ENCODE results near the gene IFI27L1. TPM values are rescaled to one million over a fixed set of nuclear protein-coding genes. Genes with fewer than 3 reads are reported as not detected.
A peak's percentile ranks its signal among the peaks of the same experiment; 100 is the strongest.

IFI27L1 gene
- total RNA-seq, 1 experiment from 2014 or later: 26.0 TPM

GRCh38 chr14:94143239-94143638 is 62.1 kb downstream of the IFI27L1 start:
- POLR2A ChIA-PET: no interaction called here
- intact Hi-C loops (cut with micrococcal nuclease): no loop called here
- ATAC-seq (peak; percentile 92), DNase-seq (ENCODE audit: low read depth, low spot score) (peak; percentile 29)
- no peak overlapping the region for H3K4me2 ChIP-seq (ENCODE audit: low read length)
- H3K79me2 ChIP-seq (ENCODE audit: insufficient read depth, low read length): no peaks in the 10 kb centered on the region
- H3K36me3 ChIP-seq (ENCODE audit: control insufficient read depth in 1 of 2, insufficient read depth in 2 of 2, low read length in 2 of 2): no peaks in the 10 kb centered on the region
- H3K9ac ChIP-seq (ENCODE audit: low read length): no peak overlapping the region
- H4K20me1 ChIP-seq (ENCODE audit: insufficient read depth): no peaks in the 10 kb centered on the region
- peaks cover 3 to 10% of the 10 kb centered on the region in 2 experiments; a peak in 3 of 4 replicates for H3K4me1 ChIP-seq (ENCODE audit: control insufficient read depth in 1 of 2, insufficient read depth in 2 of 2, low read length in 2 of 2)
- H3K9me2 ChIP-seq (ENCODE audit: insufficient read depth): no peaks in the 10 kb centered on the region
- no peaks in the 10 kb centered on the region for H3K27me3 ChIP-seq (ENCODE audit: insufficient read depth, low read length)
- no peak for TF ChIP-seq EZH2phosphoT487 (IDR thresholded peaks at IDR 0.05; ENCODE audit: borderline replicate concordance)
- no peak for TF ChIP-seq JUND (IDR thresholded peaks at IDR 0.05)
- no peak for TF ChIP-seq ELF1 (IDR thresholded peaks at IDR 0.05; ENCODE audit: borderline replicate concordance, low read depth)
- peak; percentile 44 to 76 (median 67); a peak in 5 of 6 replicates for TF ChIP-seq CTCF (IDR thresholded peaks at IDR 0.05 in 2 of 3, conservative IDR thresholded peaks at IDR 0.05 in 1 of 3; ENCODE audit: borderline replicate concordance in 1 of 3, insufficient read depth in 1 of 3, low read depth in 2 of 3, low read length in 2 of 3)
- TF ChIP-seq SRF (IDR thresholded peaks at IDR 0.05; ENCODE audit: low read depth): no peak
- no peak for TF ChIP-seq SP1 (IDR thresholded peaks at IDR 0.05; ENCODE audit: low read depth)
- TF ChIP-seq RAD21 (IDR thresholded peaks at IDR 0.05; ENCODE audit: low read depth): peak; percentile 64
- H3K4me3 ChIP-seq (replicated peaks in 1 of 2; ENCODE audit: low read depth in 1 of 2, low read length in 2 of 2): no peak overlapping the region
- H2AFZ ChIP-seq (ENCODE audit: low read depth, low read length, poor library complexity, severe bottlenecking): peak overlapping the region; percentile 79
- H3K27ac ChIP-seq (ENCODE audit: low read depth, low read length): no peak overlapping the region
- no peaks in the 10 kb centered on the region for H3K9me3 ChIP-seq (ENCODE audit: control insufficient read depth in 1 of 2, insufficient read depth in 1 of 2, low read depth in 1 of 2, low read length in 2 of 2)
- BruUV-seq (replicated peaks): no TSS peak
- CTCF ChIA-PET: interaction anchor here (0.7 to 5.9 kb wide), 6 partner anchors 11 to 207 kb away, joined by 3 to 37 read pairs (median 5); no protein-coding TSS in a partner anchor
- RAD21 ChIA-PET (ENCODE audit: low non-redundant PET in 1 of 2, low total read pairs in 2 of 2, uncharacterized antibody in 2 of 2, unreplicated experiment in 2 of 2): interaction anchor here (1.1 to 1.3 kb wide), 2 partner anchors 11 to 203 kb away, joined by 3 to 5 read pairs; no protein-coding TSS in a partner anchor

DNA sequence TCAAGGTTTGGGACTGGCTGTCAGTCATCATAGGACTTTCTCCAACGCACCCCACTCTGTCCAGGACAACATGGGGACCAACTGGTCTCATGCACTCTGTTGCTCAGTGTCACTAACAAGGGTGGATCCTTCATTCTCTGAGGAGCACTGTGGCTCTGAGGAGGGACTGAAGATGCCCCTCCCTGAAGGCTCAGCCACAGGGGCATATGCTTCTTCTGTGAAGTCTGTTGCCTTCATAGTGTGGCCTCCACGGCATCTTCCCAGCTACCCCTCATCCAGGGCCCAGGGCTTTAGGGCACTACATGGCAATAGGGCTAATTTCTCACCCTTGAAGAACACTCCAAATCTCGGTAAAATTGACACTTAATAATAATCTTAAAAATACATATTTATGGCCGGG is 62.6 kb downstream of the IFI27L1 start:
- Histone ChIP-seq H2AFZ (ENCODE audit: low read depth, low read length, poor library complexity, severe bottlenecking) (peak overlapping the region; percentile 79), H3K27me3 (ENCODE audit: insufficient read depth, low read length) (no peaks in the 10 kb centered on the region), H3K27ac (ENCODE audit: low read depth, low read length) (no peak overlapping the region), H3K36me3 (ENCODE audit: control insufficient read depth in 1 of 2, insufficient read depth in 2 of 2, low read length in 2 of 2) (no peaks in the 10 kb centered on the region), H3K4me1 (ENCODE audit: control insufficient read depth in 1 of 2, insufficient read depth in 2 of 2, low read length in 2 of 2) (peaks cover 3 to 10% of the 10 kb centered on the region in 2 experiments; a peak in 3 of 4 replicates), H4K20me1 (ENCODE audit: insufficient read depth) (no peaks in the 10 kb centered on the region), H3K9me3 (ENCODE audit: control insufficient read depth in 1 of 2, insufficient read depth in 1 of 2, low read depth in 1 of 2, low read length in 2 of 2) (no peaks in the 10 kb centered on the region), H3K9me2 (ENCODE audit: insufficient read depth) (no peaks in the 10 kb centered on the region), H3K9ac (ENCODE audit: low read length) (no peak overlapping the region), H3K4me2 (ENCODE audit: low read length) (no peak overlapping the region), H3K79me2 (ENCODE audit: insufficient read depth, low read length) (no peaks in the 10 kb centered on the region), H3K4me3 (replicated peaks in 1 of 2; ENCODE audit: low read depth in 1 of 2, low read length in 2 of 2) (no peak overlapping the region)
- BruUV-seq (replicated peaks): no TSS peak
- no peak for DNase-seq (ENCODE audit: low read depth, low spot score)
- intact Hi-C loops (cut with micrococcal nuclease): no loop called here
- POLR2A ChIA-PET: no interaction called here
- CTCF ChIA-PET: interaction anchor here (0.7 to 5.9 kb wide), 5 partner anchors 11 to 208 kb away, joined by 3 to 37 read pairs (median 4); no protein-coding TSS in a partner anchor
- ATAC-seq: peak; percentile 31
- RAD21 ChIA-PET (ENCODE audit: low non-redundant PET in 1 of 2, low total read pairs in 2 of 2, uncharacterized antibody in 2 of 2, unreplicated experiment in 2 of 2): interaction anchor here in 1 of 2 experiments (1.2 kb wide), 1 partner anchor 25 kb away, joined by 3 read pairs; no protein-coding TSS in a partner anchor
- no peak for TF ChIP-seq YY1 (IDR thresholded peaks at IDR 0.05; ENCODE audit: extremely low read depth, insufficient replicate concordance, low read depth, low read length)
- TF ChIP-seq POLR2AphosphoS5 (IDR thresholded peaks at IDR 0.05; ENCODE audit: low read depth, low read length): no peak
- TF ChIP-seq SRF (IDR thresholded peaks at IDR 0.05; ENCODE audit: low read depth): no peak
- TF ChIP-seq, protein P1, sequence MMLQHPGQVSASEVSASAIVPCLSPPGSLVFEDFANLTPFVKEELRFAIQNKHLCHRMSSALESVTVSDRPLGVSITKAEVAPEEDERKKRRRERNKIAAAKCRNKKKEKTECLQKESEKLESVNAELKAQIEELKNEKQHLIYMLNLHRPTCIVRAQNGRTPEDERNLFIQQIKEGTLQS (IDR thresholded peaks at IDR 0.05): no peak
- TF ChIP-seq SIN3A (IDR thresholded peaks at IDR 0.05; ENCODE audit: low read depth): no peak
- no peak for TF ChIP-seq CEBPB (IDR thresholded peaks at IDR 0.05; ENCODE audit: low read depth)
- TF ChIP-seq EZH2 (IDR thresholded peaks at IDR 0.05): no peak
- no peak for TF ChIP-seq ZFX (IDR thresholded peaks at IDR 0.05)
- TF ChIP-seq RAD21 (IDR thresholded peaks at IDR 0.05; ENCODE audit: low read depth): no peak
- TF ChIP-seq ELF1 (IDR thresholded peaks at IDR 0.05; ENCODE audit: borderline replicate concordance, low read depth): no peak
- no peak for TF ChIP-seq POLR2A (IDR thresholded peaks at IDR 0.05; ENCODE audit: borderline replicate concordance, extremely low read depth, insufficient read depth, insufficient read length)
- TF ChIP-seq, protein P2, sequence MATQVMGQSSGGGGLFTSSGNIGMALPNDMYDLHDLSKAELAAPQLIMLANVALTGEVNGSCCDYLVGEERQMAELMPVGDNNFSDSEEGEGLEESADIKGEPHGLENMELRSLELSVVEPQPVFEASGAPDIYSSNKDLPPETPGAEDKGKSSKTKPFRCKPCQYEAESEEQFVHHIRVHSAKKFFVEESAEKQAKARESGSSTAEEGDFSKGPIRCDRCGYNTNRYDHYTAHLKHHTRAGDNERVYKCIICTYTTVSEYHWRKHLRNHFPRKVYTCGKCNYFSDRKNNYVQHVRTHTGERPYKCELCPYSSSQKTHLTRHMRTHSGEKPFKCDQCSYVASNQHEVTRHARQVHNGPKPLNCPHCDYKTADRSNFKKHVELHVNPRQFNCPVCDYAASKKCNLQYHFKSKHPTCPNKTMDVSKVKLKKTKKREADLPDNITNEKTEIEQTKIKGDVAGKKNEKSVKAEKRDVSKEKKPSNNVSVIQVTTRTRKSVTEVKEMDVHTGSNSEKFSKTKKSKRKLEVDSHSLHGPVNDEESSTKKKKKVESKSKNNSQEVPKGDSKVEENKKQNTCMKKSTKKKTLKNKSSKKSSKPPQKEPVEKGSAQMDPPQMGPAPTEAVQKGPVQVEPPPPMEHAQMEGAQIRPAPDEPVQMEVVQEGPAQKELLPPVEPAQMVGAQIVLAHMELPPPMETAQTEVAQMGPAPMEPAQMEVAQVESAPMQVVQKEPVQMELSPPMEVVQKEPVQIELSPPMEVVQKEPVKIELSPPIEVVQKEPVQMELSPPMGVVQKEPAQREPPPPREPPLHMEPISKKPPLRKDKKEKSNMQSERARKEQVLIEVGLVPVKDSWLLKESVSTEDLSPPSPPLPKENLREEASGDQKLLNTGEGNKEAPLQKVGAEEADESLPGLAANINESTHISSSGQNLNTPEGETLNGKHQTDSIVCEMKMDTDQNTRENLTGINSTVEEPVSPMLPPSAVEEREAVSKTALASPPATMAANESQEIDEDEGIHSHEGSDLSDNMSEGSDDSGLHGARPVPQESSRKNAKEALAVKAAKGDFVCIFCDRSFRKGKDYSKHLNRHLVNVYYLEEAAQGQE (IDR thresholded peaks at IDR 0.05; ENCODE audit: low read depth): no peak

Measured in HCT116 (cell line).